NT2/D1 (cell line): ENCODE data around the gene ACACB.

ENCODE experiments used
- YY1 ChIP-seq: IDR thresholded peaks from 2 replicates; pipeline ENCODE4 v1.6.1; 2011; ENCODE audit not compliant: insufficient read length, insufficient read depth
- ZNF274 ChIP-seq: IDR thresholded peaks from 2 replicates; pipeline ENCODE4 v1.6.1; 2011; ENCODE audit warnings: mild to moderate bottlenecking, low read depth, low read length

DNA sequence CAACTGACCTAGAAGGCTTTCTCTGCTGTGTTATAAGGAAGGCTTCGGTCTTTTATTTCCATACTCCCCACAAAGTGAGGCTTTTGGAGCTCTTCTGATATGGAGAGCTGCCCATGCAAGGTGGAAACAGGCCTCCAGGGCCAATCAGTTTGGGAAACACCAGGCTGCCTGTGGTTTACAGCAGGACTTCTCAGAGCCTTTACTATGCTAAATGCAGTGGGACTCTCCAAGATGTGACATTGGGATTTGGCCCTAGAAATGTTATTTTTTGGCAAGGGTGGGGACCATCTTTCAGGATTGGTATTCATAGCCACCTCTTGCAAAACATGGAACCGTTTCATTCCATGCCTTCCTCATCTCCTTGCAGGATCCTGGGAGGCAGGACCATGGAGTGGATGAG lies 3.7 kb downstream of the ACACB start:
- no peak for TF ChIP-seq ZNF274
- no peak for TF ChIP-seq YY1
